HG03460 (cell line): ENCODE data around the gene SELENOT.
"Not testable (repeated sequence)": the region's sequence is repeated elsewhere in the genome, so short reads cannot be mapped to it uniquely, and the experiment has no call there.

ENCODE experiments used
- ATAC-seq: cut with Tn5 transposase; IDR thresholded peaks from one replicate; pipeline ENCODE4 v1.9.1; 2021; ENCODE audit not compliant: unreplicated experiment

SELENOT gene

DNA sequence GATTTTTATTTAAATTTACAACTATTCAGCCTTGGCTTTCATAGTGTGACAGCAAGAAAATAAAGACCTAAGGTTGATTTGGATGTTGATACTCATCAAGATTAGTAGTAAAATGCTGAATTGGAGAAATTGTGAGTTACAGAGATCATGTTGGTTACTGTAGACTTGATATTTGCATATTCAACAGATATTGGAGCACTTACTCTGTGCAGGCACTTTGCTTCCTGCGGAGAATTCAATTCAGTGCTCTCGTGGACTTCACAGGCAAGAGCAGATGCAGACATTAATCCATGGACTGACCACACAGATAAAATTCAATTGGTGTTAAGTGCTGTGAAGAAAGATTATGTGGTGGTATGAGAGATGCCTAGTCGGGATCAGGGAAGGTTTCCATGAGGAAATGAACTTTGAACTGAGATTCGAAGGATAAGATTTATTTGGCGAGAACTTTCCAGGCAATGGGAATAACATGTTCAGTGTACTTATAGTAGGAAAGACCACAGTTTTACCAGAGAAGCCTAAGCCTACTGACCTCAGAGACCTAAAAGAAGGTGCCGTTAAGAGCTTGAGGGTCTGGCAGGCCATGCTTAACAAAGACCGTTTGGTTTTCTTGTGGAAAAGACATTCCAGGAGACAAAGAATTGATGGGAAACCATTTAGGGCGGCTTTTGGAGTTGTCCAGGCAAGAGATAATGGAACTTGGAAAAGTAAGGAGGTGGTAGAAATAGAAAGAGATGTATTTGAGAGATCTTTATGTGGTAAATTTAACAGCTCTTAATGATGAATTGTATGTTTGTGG is 4.3 kb downstream of the SELENOT start:
- ATAC-seq, result no peak

DNA sequence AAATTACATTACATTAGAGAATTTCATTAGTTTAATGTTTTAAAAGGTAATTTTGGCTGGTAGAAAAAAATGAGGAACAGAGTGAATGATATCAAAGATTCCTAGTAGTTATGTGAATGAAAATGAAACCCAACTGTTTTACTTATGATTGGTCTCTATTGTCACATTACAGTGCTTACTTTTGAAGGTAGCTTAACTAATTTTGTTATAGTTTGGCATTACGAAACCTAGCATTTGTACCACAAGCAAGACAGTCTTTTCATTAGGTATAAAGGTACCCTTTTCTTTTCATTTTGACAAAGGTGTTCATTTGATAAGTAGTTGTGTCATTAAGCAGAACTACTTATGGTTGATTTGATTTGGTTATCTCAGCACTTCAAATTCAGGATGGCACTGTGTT is 6.9 kb downstream of the SELENOT start:
- ATAC-seq, result no peak

DNA sequence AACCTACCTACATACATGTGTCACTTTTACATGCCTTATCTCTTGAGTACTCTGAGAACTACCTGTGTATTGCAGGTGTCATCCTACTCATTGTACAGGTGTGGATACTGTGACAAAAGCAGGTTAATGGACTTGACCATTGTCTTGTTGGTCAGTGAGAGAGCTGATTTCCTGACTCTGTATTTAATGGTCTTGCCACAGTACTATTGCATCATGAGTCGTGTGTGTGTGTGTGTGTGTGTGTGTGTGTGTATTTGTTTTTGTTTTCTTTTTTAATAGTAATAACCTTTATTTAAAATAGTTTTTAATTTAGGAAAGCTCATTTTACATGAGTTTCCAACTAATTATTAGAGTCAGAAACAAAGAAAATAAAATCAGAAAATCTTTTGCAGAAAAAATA is 7.7 kb downstream of the SELENOT start:
- no peak for ATAC-seq

DNA sequence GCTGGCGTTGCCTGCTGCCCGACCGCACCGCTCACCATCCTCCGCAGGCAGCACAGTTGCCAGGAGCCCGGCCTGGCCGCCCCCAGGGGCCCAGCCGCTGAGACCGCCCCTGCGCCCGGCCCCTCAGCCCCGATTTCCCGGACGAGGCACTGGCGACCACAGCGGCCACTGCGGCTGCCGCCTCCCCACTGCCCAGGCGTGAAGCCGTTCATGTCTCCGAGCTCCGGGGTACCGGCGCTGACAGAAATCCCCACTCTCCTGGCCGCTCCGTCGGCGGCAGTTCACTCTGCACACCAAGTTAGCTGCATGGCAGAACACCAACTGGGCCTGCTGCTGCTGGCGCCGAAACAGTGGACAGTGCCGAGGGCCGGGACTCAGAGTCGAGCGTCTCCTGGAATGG is 8.5 kb downstream of the SELENOT start:
- no peak for ATAC-seq

DNA sequence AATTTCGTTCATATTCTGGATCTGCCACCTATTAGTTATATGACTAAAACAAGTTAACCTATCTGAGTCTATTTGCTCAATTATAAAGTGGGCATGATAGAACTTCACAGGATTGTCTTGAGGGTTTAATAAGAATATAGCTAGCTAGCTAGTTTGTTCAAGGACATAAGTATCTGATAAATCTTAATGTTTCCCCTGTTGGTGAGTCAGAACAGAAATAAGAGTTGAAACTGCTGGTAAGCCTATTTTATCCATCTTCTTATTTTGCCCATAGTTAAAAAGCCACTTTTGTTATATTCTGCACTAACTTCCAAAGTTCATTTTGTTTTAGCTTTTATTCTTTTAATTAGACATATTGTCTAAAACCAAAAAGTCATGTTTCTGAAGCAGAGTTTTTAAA is 9.4 kb downstream of the SELENOT start:
- ATAC-seq, result no peak

DNA sequence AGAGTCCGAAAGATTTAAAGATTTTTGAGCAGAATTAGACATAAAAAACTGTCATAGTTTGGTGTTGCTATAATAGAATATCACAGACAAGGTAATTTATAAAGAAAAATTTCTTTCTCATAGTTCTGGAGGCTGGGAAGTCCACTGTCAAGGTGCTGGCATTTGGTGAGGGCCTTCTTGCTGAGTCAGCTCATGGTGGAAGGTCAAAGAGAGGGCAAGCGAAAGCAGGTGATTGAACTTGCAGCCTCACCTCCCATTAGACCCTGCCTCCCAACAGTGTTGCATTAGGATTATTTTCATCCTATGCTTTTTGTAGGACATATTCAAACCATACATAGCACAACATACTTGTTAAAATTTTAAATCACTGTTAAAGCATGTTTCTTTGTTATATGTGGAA is 9.9 kb downstream of the SELENOT start:
- no peak for ATAC-seq

DNA sequence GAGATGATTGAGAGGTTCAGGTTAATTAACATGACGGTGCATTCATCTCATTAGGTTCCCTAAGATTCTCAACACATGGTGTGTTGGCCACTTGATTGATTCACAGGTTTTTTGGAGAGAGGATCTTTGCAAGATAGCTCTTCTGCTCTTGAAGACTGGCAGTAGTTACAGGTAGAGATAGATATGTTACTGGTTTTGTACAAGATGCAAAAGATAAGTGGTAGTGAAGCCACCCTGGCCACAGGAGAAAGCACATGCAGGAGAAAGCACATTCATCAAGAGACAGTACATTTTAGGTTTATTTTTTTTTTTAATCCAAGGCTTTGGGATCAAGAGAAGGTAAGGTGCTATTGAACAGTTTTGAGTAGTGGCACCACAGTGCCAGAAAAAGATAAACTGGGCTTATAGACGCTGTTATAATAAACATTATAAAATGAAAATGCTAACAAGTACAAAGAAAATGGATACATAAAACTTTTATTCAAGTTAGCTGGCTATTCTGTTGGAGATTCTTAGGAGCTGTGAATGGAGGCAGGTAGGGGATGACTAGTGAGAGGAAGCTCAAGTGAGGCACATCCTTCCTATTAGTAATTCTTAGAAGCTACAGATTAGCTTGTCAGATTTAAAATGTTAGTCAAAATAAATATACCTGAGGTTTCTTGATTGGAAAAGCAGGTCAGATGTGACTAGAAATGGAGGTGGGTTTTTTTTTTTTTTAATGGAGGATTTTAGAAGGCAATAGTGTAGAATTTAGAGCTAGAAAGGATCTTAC is 10.8 kb downstream of the SELENOT start:
- ATAC-seq, result no peak

DNA sequence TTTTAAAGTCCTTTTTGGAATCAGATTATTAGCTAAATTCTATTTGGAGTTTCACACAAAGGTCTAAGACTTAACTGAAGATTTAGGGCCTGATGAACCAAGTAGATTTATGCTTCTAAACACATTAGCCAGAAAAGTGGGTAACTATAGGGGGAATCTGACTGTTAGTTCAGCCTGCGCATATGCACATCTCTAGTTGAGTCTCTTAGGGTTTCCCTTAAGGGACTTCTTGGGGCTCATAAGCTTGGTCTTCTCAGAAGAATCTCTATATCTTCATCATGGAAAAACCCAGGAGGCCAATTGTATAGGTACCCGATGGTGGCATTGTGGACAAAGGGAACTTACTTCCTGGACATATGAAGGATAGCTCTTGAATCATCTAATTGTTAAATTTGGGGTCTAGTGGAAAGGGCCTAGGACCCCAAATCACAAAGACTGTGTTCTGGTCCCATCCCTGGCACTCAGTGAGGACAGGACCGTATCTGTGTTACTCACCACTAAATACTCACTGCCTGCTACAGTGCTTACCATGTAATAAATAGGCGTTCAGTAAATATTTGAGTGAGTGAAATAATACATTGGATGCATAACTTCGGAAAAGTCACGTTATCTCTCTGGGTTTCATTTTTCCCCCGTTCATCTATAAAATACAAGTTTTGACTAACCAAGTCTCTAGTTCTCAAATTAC is 17.0 kb downstream of the SELENOT start:
- ATAC-seq, result no peak

DNA sequence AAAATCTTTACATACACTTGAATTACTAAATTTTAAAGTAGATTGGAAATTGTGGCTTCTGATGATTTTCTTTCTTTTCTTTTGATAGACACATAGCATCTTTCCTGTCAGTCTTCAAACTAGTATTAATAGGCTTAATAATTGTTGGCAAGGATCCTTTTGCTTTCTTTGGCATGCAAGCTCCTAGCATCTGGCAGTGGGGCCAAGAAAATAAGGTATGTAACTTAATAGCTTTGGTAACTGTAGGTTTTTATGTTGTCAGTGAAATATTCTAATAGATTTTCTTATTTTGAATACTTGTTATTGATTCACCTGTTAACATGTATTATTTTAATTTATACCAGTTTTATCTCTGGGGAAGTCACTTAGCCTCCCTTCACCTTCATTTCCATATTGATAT is 19.8 kb downstream of the SELENOT start:
- not testable (repeated sequence) for ATAC-seq

DNA sequence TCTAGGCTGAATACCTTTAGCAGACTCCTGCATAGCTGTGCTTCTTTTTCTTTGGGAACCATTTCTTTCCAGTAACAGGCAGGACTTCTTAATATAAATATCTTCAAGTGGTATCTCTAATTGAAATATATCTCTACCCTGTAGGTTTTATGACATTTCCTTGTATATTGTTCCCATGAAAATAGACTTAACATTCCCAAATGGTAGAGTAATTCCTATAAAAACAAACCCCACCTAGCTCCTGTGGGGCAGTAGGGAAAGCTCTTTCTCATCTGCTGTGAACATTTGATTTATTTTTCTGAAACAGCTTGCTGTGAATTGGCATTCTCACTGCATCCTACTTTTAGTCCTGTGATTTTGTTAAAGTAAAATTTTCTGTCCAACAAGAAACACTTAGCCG is 20.8 kb downstream of the SELENOT start:
- no peak for ATAC-seq

DNA sequence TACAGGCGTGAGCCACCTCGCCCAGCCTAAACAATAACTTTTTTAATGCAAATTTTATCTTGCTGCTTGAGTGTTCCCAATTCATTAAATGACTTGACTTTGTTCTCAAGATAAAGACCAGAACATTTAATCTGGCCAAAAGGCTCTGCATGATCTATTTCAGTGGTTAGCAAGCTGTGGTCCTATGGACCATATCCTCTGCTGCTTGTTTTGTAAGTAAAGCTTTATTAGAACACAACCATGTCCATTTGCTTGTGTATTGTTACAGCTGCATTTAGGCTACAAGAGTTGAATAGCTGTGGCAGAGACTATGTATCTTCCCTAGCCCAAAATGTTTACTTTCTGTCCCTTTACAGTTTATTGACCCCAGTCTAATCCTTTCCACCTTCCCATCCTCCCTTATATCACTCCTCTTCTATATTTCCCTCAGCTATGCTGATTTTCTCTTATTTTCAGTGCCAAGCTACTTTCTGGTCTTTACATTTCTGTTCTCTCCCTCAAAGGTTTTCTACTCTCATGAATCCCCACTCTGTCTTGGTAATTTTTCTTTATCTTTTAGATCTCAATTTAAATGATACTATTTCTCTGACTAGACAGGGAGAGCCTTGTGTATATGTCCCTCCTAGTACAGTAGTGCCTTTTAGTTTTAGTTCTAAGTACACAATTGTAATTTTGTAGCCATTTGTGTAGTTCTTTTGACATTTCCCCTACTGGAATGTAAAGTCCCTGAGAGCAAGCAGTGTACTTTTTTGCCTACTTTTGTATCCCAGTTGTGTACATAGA is 23.2 kb downstream of the SELENOT start:
- ATAC-seq, result no peak

DNA sequence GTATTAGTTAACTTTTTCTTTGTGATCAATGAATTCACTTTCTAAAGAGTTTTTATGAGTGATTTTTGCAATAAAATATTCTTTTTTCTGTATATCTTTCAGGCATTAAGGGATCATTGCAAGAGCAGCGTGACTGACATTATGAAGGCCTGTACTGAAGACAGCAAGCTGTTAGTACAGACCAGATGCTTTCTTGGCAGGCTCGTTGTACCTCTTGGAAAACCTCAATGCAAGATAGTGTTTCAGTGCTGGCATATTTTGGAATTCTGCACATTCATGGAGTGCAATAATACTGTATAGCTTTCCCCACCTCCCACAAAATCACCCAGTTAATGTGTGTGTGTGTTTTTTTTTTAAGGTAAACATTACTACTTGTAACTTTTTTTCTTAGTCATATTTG is 24.4 kb downstream of the SELENOT start:
- no peak for ATAC-seq

DNA sequence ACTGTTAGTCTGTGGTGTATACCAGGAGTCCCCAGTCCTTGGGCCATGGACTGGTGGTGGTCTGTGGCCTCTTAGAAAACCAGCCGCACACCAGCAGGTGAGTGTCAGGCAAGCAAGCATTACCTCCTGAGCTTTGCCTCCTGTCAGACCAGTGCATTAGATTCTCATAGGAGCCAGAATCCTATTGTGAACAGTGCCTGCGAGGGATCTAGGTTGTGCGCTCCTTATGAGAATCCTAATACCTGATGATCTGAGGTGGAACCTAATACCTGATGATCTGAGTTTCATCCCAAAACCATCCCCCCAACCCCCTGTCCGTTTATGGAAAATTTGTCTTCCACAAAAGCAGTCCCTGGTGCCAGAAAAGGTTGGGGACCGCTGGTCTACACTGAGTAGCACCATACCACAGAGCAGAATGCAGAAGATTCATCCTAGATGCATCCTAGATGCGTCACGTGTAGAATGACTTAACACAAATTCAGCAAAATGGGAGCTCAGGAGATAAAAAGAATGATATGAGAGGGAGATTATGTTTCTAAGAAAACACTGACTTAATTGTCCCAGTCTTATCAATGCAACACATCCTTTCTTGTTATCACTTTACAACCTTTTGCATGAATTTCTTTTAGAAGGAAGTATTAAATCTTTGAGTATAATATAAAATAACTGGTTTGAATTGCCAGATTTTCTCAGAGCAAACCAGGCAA is 28.5 kb downstream of the SELENOT start:
- ATAC-seq, result no peak

DNA sequence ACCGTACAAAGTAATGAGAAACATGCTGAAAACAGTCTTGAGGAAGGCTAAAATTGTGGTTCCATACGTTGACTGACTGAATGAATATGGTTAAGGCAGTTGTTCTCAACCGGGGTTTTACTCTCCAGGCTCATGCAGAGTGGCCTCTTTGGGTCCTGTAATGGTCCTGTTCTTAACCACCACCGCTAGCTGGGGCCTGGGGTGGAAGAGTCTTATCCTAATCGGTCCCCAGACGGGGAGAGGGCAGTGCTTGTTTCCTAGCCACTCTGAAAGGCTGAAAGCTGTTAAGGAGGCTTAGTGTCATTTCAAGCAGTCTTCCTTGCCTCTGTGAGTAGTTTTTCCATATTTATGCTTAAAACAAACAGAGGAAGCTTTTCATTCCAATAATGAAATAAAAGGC is 32.0 kb downstream of the SELENOT start:
- no peak for ATAC-seq

DNA sequence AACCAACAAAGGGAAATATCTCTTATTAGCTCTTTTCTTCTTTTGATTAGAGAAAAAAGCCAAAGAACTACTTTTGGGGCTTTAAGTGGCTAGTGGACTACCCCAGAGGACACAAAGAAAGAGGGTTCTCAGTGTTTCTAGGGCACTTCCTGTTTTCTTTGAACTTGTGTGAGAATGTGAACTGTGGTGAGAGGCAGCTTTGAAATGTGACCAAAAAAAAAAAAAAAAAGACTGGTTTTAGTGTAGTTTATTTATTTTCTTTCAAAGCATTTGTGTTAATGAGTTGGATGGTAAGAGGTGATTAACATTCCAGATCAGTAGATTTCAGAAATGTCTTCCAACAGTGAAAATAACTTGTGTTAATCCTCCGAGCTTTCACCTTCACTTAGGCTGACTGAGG is 32.4 kb downstream of the SELENOT start:
- ATAC-seq, result peak; percentile 62

DNA sequence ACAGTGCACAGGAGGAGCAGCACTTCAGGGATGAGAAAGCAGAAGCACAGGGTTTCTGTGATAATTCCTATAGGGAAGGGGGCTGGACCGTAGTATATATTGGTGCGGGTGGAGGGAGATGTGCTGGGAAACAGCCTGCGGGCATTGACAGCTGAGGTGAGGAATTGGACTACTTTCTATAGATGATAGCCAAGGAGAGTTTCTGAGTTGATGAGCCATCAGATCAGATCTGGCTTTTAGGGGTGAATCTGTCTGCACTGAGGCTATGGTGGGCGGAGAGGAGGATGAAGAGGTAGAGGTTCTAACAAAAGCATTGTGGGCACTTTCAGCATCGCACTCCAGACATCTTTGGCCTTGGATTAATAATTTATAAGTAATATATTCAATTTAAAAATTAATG is 33.1 kb downstream of the SELENOT start:
- ATAC-seq, result no peak

DNA sequence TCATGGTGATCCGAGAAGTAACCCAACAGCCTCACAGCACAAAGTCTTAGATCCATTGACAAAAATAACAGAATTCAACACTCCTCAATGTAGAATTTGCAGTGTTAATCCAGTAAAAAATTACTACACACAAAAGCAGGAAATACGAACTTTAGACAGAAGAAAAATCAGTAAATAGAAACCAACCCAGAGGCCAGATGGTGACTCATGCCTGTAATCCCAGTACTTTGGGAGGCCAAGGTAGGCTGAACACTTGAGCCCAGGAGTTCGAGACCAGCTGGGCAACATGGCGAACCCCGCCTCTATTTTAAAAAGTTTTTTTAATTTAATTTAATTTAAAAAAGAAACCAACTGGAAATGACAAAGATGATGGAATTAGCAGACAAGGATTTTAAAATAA is 36.1 kb downstream of the SELENOT start:
- no peak for ATAC-seq

DNA sequence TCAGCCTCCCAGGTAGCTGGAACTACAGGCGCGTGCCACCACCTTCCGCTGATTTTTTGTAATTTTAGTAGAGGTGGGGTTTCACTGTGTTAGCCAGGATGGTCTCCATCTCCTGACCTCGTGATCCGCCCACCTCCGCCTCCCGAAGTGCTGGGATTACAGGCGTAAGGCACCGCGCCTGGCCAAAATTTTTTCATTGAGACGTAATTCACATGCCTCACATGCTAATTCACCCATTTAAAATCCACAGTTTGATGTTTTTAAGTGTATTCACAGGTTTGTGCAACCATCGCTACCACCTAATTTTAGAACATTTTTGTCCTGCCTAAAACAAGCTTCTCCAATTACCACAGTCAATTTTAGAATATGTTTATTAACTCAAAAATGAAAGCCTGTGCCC is 37.1 kb downstream of the SELENOT start:
- no peak for ATAC-seq

DNA sequence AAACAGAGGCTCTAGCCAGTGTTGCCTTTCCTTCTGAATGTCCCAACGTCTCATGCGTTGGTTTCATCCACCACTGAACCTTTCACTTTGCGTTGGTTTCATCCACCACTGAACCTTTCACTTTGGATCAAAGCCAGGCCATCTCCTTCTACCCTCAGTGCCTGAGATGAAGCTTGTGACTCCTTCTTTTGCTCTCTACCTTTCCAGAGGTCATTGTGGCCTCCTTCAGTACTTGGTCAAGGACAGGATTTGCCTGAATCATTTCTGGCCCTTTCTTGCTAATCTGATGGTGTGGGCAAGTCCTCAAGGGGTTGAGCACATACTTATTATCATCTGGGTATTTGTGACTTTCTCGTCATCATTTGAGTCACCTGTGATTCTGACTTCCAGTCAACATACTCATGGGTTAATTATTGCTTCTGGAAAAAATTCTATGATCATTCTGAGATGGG is 50.0 kb downstream of the SELENOT start:
- peak; percentile 66 for ATAC-seq

DNA sequence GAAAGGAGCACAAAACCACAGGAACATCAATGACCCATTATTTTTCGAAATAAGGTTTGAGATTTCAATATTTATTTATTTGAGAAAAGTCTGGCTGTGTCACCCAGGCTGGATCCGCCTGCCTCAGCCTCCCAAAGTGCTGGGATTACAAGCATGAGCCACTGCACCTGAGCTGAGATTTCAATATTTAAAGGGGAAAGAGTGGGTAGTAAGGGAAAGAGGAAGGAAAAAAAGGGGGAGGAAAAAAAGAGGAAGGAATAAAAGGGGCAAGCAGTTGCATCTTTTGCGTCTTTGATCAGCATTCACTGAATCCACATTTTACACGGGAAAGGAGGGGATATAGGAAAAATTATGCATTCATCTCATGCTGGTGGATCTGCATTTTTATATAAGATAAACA is 53.2 kb downstream of the SELENOT start:
- no peak for ATAC-seq
